ENCODE measurements around the gene PNMA8C. TPM values are rescaled to one million over a fixed set of nuclear protein-coding genes. Genes with fewer than 3 reads are reported as not detected.
"Not testable (repeated sequence)": the region's sequence is repeated elsewhere in the genome, so short reads cannot be mapped to it uniquely, and the experiment has no call there.

Gene PNMA8C
- total RNA-seq, 2 donors from 2014 or later: 1.2 to 5.2 TPM

- TF ChIP-seq CTCF (IDR thresholded peaks at IDR 0.05): no peak
- Histone ChIP-seq H3K4me1 (ENCODE audit: control insufficient read depth in 1 of 2, low read depth in 2 of 2) (peaks cover 5 to 12% of the 10 kb centered on the region in 2 donors), H3K9me3 (no peaks in the 10 kb centered on the region), H3K27ac (peak overlapping the region; percentile 1 to 17), H3K36me3 (no peaks in the 10 kb centered on the region), H3K4me3 (no peak overlapping the region), H3K27me3 (replicated peaks; ENCODE audit: insufficient read depth) (no peaks in the 10 kb centered on the region)
- no peak for DNase-seq (ENCODE audit: low spot score)
- no peak for ATAC-seq (ENCODE audit: insufficient number of reproducible peaks, low FRiP score, low read depth)
Measured at GRCh38 chr19:46420056-46420455, 8.7 kb downstream of the PNMA8C start.

- Histone ChIP-seq H3K4me3 (peak overlapping the region; percentile 73), H3K4me1 (ENCODE audit: control insufficient read depth in 1 of 2, low read depth in 2 of 2) (peaks cover 11 to 27% of the 10 kb centered on the region in 2 donors), H3K27ac (peak overlapping the region; percentile 70 to 79)
- not testable (repeated sequence) for H3K9me3 ChIP-seq; H3K27me3 ChIP-seq (replicated peaks; ENCODE audit: insufficient read depth); H3K36me3 ChIP-seq
- DNase-seq (ENCODE audit: low spot score) (peak; percentile 73), ATAC-seq (ENCODE audit: insufficient number of reproducible peaks, low FRiP score, low read depth) (peak; percentile 54)
Measured at GRCh38 chr19:46415804-46416709, 12.7 kb downstream of the PNMA8C start.

DNA sequence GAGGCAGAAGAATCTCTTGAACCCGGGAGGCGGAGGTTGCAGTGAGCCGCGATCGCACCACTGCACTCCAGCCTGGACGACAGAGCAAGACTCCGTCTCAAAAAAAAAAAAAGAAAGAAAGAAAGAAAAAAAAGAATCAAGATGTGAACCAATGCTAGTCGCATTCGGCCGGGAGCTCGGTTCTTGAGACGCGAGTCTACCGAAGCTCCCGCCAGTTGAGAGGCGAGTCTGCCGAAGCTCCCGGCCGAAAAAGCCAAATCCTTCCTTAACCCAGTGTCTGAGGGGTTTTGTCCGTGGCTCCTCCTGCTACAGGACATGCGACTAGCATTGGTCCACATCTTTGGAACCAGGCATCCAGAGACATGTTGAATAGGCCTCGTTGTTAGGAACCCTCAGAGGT, 13.8 kb downstream of the PNMA8C start:
- not testable (repeated sequence) for H3K9me3 ChIP-seq; H3K27me3 ChIP-seq (replicated peaks; ENCODE audit: insufficient read depth); ATAC-seq (ENCODE audit: insufficient number of reproducible peaks, low FRiP score, low read depth); H3K36me3 ChIP-seq; DNase-seq (ENCODE audit: low spot score); H3K27ac ChIP-seq; H3K4me3 ChIP-seq
- H3K4me1 ChIP-seq (ENCODE audit: control insufficient read depth in 1 of 2, low read depth in 2 of 2): peaks cover 20 to 38% of the 10 kb centered on the region in 2 donors

GRCh38 chr19:46413262-46414031, 15.3 kb downstream of the PNMA8C start, which contains the start of gene CCDC8:
Gene CCDC8 (minus strand): TSS chr19:46413564. CDS start chr19:46412810, 754 bp downstream.
- Histone ChIP-seq H3K4me1 (ENCODE audit: control insufficient read depth in 1 of 2, low read depth in 2 of 2) (peaks cover 25 to 48% of the 10 kb centered on the region in 2 donors), H3K4me3 (peak within 1 kb of the TSS; percentile 78), H3K36me3 (no peaks in the 10 kb centered on the region), H3K27me3 (replicated peaks; ENCODE audit: insufficient read depth) (no peaks in the 10 kb centered on the region), H3K9me3 (no peaks in the 10 kb centered on the region), H3K27ac (peak within 1 kb of the TSS; percentile 83 to 88)
- no peak for DNase-seq (ENCODE audit: low spot score)
- TF ChIP-seq CTCF (IDR thresholded peaks at IDR 0.05): no peak
- ATAC-seq (ENCODE audit: insufficient number of reproducible peaks, low FRiP score, low read depth): peak; percentile 27

- peaks cover 27 to 55% of the 10 kb centered on the region in 2 donors for H3K4me1 ChIP-seq (ENCODE audit: control insufficient read depth in 1 of 2, low read depth in 2 of 2)
- H3K36me3 ChIP-seq: no peaks in the 10 kb centered on the region
- no peak for DNase-seq (ENCODE audit: low spot score)
- no peaks in the 10 kb centered on the region for H3K9me3 ChIP-seq
- H3K27ac ChIP-seq: peak overlapping the region; percentile 83 to 88
- no peak for ATAC-seq (ENCODE audit: insufficient number of reproducible peaks, low FRiP score, low read depth)
- H3K4me3 ChIP-seq: peak overlapping the region; percentile 78
- TF ChIP-seq CTCF (IDR thresholded peaks at IDR 0.05): no peak
- no peaks in the 10 kb centered on the region for H3K27me3 ChIP-seq (replicated peaks; ENCODE audit: insufficient read depth)
Measured at GRCh38 chr19:46412650-46413261, 16.0 kb downstream of the PNMA8C start.
